WTC11 (cell line): ENCODE results near the gene HSFX3.

Experiments
- ATF2 ChIP-seq: sonication (generic); formaldehyde crosslinking; IDR thresholded peaks from 2 replicates; pipeline ENCODE4 v1.8.1; 2022; ENCODE audit warnings: low read depth, missing genetic modification reagents, borderline replicate concordance
- CBFB ChIP-seq: sonication (generic); formaldehyde crosslinking; IDR thresholded peaks from 2 replicates; pipeline ENCODE4 v1.8.1; 2022; ENCODE audit warnings: mild to moderate bottlenecking, low read depth, missing genetic modification reagents
- CTCF ChIP-seq: fragments of 200-600 bp; IDR thresholded peaks from 2 replicates; pipeline ENCODE4 v1.8.0; 2022; ENCODE audit warnings: antibody characterized with exemption
- MXD4 ChIP-seq: fragments of 250-450 bp; sonication (Bioruptor Pico); IDR thresholded peaks from 2 replicates; pipeline ENCODE4 v1.8.0; 2021; ENCODE audit warnings: mild to moderate bottlenecking, moderate library complexity, borderline replicate concordance
- SOX15 ChIP-seq: fragments of 250-450 bp; sonication (Bioruptor Pico); IDR thresholded peaks from 2 replicates; pipeline ENCODE4 v1.9.0; 2021; ENCODE audit warnings: mild to moderate bottlenecking
- SP1 ChIP-seq: sonication (generic); formaldehyde crosslinking; conservative IDR thresholded peaks from 2 replicates; pipeline ENCODE4 v1.8.1; 2022; ENCODE audit warnings: missing genetic modification reagents
- ZBTB43 ChIP-seq: sonication (generic); formaldehyde crosslinking; IDR thresholded peaks from 2 replicates; pipeline ENCODE4 v1.8.1; 2023; ENCODE audit warnings: mild to moderate bottlenecking, missing genetic modification reagents
- ZNF121 ChIP-seq: sonication (generic); formaldehyde crosslinking; IDR thresholded peaks from 2 replicates; pipeline ENCODE4 v1.8.0; 2023; ENCODE audit warnings: missing genetic modification reagents
- ZNF423 ChIP-seq: fragments of 250-450 bp; sonication (Bioruptor Pico); IDR thresholded peaks from 2 replicates; pipeline ENCODE4 v2.1.2; 2022; ENCODE audit warnings: mild to moderate bottlenecking, moderate library complexity
- TF ChIP-seq, protein P1 (sequence below): sonication (generic); formaldehyde crosslinking; IDR thresholded peaks from 2 replicates; pipeline ENCODE4 v1.8.0; 2022; ENCODE audit warnings: mild to moderate bottlenecking, missing genetic modification reagents

DNA sequence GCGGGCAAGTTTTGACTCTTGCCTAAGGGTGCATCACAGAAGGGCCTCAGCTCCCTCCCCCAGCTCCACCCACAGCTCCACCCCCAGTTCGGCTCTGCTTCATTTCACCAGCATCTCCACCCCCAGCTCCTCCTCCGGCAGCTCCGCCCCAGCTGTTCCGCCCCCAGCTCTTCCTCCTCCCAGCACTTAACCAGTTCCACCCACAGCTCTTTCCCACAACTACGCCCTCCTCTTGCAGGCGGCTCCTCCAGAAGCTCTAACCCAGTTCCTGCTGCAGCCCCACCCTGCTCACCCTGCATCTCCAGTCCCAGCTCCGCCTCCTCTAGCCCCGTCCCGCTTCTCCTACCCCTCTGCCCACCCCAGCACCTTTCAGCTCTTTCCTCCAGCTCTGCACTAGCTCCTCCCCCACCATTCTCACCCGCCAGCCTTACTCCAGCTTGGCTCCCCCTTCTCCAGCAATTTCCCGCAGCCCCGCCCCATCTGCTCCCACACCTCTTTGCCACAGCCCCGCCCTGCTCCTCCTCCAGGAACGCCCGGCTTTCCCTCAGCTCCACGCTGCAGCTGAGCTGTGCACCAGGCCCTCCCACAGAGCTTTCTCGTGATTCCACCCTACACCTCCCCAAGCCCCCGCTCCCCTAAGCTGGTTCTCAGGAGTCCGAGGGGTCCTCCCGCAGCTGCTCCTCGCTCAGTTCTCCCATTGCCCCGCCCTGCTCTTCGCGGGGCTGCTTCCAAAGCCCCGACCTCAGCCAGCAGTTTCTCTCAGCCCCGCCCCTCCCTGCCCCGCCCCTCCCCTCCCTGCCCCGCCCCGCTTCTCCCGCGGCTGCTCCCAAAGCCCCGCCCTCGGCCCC, 10.2 kb downstream of the HSFX3 start:
- no peak for TF ChIP-seq ZBTB43 (CRISPR knock-in tag)
- no peak for TF ChIP-seq SOX15 (CRISPR knock-in tag)
- TF ChIP-seq CTCF = no peak
- TF ChIP-seq CBFB (CRISPR knock-in tag) = no peak
- no peak for TF ChIP-seq ZNF121 (CRISPR knock-in tag)
- no peak for TF ChIP-seq ZNF423 (CRISPR knock-in tag)
- 0 out of 2 replicates have a peak, but pooled peaks have one; percentile 14 for TF ChIP-seq SP1 (CRISPR knock-in tag)
- TF ChIP-seq MXD4 = no peak
- TF ChIP-seq, protein P1, sequence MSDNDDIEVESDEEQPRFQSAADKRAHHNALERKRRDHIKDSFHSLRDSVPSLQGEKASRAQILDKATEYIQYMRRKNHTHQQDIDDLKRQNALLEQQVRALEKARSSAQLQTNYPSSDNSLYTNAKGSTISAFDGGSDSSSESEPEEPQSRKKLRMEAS (CRISPR knock-in tag) = no peak
- no peak for TF ChIP-seq ATF2
